SK-N-MC (cell line): ENCODE data around the gene CACNA1G.

Source experiments
- EZH2 ChIP-seq: fragments of 200-600 bp; sonication (generic); IDR thresholded peaks from one replicate; pipeline ENCODE4 v1.6.1; 2017; ENCODE audit warnings: antibody characterized with exemption
- FOXP2 ChIP-seq: optimal IDR thresholded peaks from 2 replicates; pipeline ENCODE3; 2011; ENCODE audit warnings: mild to moderate bottlenecking, moderate library complexity; ENCODE audit not compliant: insufficient read depth; ENCODE audit errors: extremely low read length, control extremely low read depth
- POLR2AphosphoS5 ChIP-seq: IDR thresholded peaks from 2 replicates; pipeline ENCODE4 v1.6.1; 2012; ENCODE audit warnings: mild to moderate bottlenecking, low read depth, low read length, borderline replicate concordance

- no peak for TF ChIP-seq POLR2AphosphoS5
- no peak for TF ChIP-seq EZH2
- TF ChIP-seq FOXP2: no peak
Observed at GRCh38 chr17:50631908-50632571, 71.5 kb downstream of the CACNA1G start.
